CD4-positive, alpha-beta T cell treated with Interleukin-21 for 1 hour (primary cell): ENCODE results near the gene COL4A2.
A peak's percentile ranks its signal among the peaks of the same experiment; 100 is the strongest.

Experiments
- DNase-seq: peaks from one replicate; pipeline ENCODE4 v3.0.0-alpha.2; 2020

Gene COL4A2

GRCh38 chr13:110548891-110549794 lies 242.1 kb downstream of the COL4A2 start:
- no peak for DNase-seq

GRCh38 chr13:110549795-110550160 lies 242.7 kb downstream of the COL4A2 start:
- no peak for DNase-seq

- DNase-seq: no peak
These were observed 244.2 kb downstream of the COL4A2 start for GRCh38 chr13:110551284-110551683.

- no peak for DNase-seq
These were observed 245.7 kb downstream of the COL4A2 start for GRCh38 chr13:110552767-110553166.

- DNase-seq: no peak
These were observed 246.3 kb downstream of the COL4A2 start for GRCh38 chr13:110553417-110553816.

GRCh38 chr13:110554227-110554836 lies 247.2 kb downstream of the COL4A2 start:
- DNase-seq: no peak

- DNase-seq: no peak
These were observed 247.9 kb downstream of the COL4A2 start for GRCh38 chr13:110554946-110555345.

- DNase-seq: no peak
These were observed 248.6 kb downstream of the COL4A2 start for GRCh38 chr13:110555601-110556223.

- no peak for DNase-seq
These were observed 249.1 kb downstream of the COL4A2 start for GRCh38 chr13:110556224-110556606.

GRCh38 chr13:110557082-110557481 lies 250.0 kb downstream of the COL4A2 start:
- no peak for DNase-seq

- DNase-seq: no peak
These were observed 250.7 kb downstream of the COL4A2 start for GRCh38 chr13:110557610-110558305.

- DNase-seq: no peak
These were observed 252.4 kb downstream of the COL4A2 start for GRCh38 chr13:110559429-110559943.

- no peak for DNase-seq
These were observed 252.9 kb downstream of the COL4A2 start for GRCh38 chr13:110559986-110560385.

- DNase-seq: peak; percentile 24
These were observed 253.7 kb downstream of the COL4A2 start for GRCh38 chr13:110560601-110561343.

GRCh38 chr13:110561344-110562035 lies 254.4 kb downstream of the COL4A2 start, which contains the start of gene RAB20:
RAB20 (minus strand) TSS chr13:110561722; CDS start chr13:110561519, 203 bp downstream.
- DNase-seq: peak; percentile 68

GRCh38 chr13:110562036-110562597 lies 255.0 kb downstream of the COL4A2 start:
- DNase-seq: no peak
